ENCODE measurements around the gene DMXL1.
"Not testable (repeated sequence)": the region's sequence is repeated elsewhere in the genome, so short reads cannot be mapped to it uniquely, and the experiment has no call there.

GRCh38 chr5:119185512-119185911 is 114.6 kb downstream of the DMXL1 start:
- TF ChIP-seq, protein P1, sequence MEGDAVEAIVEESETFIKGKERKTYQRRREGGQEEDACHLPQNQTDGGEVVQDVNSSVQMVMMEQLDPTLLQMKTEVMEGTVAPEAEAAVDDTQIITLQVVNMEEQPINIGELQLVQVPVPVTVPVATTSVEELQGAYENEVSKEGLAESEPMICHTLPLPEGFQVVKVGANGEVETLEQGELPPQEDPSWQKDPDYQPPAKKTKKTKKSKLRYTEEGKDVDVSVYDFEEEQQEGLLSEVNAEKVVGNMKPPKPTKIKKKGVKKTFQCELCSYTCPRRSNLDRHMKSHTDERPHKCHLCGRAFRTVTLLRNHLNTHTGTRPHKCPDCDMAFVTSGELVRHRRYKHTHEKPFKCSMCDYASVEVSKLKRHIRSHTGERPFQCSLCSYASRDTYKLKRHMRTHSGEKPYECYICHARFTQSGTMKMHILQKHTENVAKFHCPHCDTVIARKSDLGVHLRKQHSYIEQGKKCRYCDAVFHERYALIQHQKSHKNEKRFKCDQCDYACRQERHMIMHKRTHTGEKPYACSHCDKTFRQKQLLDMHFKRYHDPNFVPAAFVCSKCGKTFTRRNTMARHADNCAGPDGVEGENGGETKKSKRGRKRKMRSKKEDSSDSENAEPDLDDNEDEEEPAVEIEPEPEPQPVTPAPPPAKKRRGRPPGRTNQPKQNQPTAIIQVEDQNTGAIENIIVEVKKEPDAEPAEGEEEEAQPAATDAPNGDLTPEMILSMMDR (IDR thresholded peaks at IDR 0.05) = not testable (repeated sequence)
- TF ChIP-seq EZH2phosphoT487 (IDR thresholded peaks at IDR 0.05) = not testable (repeated sequence)
